Epithelial cell of proximal tubule (primary cell): ENCODE measurements around the gene SYT13. TPM values are rescaled to one million over a fixed set of nuclear protein-coding genes. Genes with fewer than 3 reads are reported as not detected.

Experiments used
- DNase-seq: peaks from one replicate; pipeline ENCODE4 v3.0.0-alpha.2; 2011; ENCODE audit warnings: low read depth
- H3K4me3 ChIP-seq: 2 replicates; pipeline ENCODE4 v1.5.1; 2011; ENCODE audit warnings: low read depth, mild to moderate bottlenecking, low read length
- CTCF ChIP-seq: conservative IDR thresholded peaks from 2 replicates; pipeline ENCODE4 v1.5.1; 2012; ENCODE audit warnings: low read depth, mild to moderate bottlenecking, low read length
- total RNA-seq: library from RNA; depleted of rRNA; stranded (reverse); fragments of >200 nt; gene quantifications from 2 replicates; pipeline ENCODE4 v1.2.3, GENCODE V29; 2015

The SYT13 gene
- total RNA-seq, 1 donor from 2014 or later = 5.4 TPM

DNA sequence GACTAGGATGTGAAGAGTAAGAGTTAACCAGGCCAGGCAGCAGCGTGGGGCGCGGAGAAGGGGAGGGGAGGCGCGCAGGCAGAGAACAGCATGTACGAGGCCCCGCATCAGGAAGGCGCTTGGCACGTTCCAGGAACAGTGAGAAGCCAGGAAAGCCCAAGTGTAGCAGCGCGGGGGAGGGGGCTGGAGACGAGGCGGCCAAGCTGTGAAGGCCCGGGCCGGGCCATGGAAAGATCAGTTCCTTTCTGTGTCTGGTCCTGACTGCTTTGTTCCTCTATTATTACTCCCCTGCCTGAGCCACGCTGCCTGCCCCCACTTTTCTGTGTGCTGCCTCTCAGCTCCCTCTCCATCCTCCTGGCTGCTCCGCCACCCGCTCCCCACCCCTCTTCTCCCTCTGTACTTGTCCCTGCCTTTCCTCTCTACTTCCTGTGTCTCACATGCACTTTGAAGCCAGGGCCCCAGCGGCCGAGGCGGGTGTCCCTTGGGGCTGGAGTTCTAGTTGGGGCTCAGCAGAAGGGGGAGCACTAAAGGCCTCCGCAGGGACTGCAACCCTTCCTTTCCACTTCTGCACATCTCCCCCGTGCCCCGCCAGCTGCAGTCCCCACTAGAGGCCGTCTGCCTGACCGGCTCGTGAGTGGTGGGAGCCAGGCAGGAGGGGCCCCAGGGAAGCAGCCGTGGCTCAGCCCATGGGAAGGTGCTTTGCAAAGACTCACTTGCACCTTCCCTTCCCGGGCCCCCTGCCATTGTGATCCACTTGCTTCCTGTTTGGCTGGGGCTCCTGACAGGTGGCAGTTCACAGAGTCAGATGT lies 76.0 kb downstream of the SYT13 start:
- DNase-seq = no peak
- no peak for TF ChIP-seq CTCF

GRCh38 chr11:45209000-45209879 lies 76.9 kb downstream of the SYT13 start:
- DNase-seq = no peak
- H3K4me3 ChIP-seq = no peak overlapping the region
- no peak for TF ChIP-seq CTCF

More for the DNA sequence above, 76.0 kb downstream of the SYT13 start:
- no peak overlapping the region for H3K4me3 ChIP-seq

GRCh38 chr11:45208135-45208534 lies 78.0 kb downstream of the SYT13 start:
- TF ChIP-seq CTCF = no peak
- no peak for DNase-seq
- H3K4me3 ChIP-seq = no peak overlapping the region

DNA sequence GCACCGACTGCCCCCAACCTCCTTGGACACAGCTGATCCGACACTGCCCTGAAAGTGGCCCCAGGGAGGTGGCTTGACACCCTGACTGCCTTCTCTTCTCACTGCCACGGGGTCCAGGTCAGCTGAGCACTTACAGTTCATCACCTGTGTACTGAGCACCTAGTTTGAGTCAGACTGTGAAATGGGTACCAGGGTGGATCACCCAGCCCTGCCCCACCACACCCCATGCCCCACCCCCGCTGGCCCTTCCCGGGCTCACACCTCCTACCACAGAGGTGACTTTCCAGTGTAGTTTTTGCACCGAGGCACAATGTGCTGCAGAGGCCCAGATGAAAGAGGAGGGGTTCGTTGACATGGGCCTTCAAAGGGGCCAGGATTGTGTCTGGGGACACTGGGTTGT lies 80.2 kb downstream of the SYT13 start:
- DNase-seq = no peak
- TF ChIP-seq CTCF = no peak
- no peak overlapping the region for H3K4me3 ChIP-seq

- no peak for DNase-seq
- H3K4me3 ChIP-seq = no peak overlapping the region
- TF ChIP-seq CTCF = no peak
These were observed 81.4 kb downstream of the SYT13 start for GRCh38 chr11:45204761-45205160.

DNA sequence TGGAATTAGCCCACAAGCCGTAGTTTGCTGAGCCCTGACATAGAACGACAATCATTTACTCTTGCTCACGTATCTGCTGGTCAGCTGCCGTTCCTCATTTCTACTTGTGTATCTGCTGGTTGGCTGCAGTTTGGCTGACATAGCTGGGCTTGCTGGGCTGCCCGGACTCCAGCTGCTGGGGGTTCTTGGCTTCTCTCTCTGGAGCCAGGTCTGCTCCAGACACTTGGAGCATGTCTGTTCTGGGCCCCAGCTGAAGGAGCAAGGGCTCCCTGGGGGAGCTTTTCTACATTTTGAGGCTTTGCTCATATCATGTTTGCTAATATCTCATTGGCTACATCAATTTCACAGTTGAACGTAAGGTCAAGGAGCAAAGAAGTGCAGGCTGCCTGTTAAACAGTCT lies 92.4 kb downstream of the SYT13 start:
- DNase-seq = no peak
- no peak for TF ChIP-seq CTCF
- no peak overlapping the region for H3K4me3 ChIP-seq

Other genes starting within 250 kb of the SYT13 start
- gene PRDM11, start 139.7 kb downstream of the SYT13 start, total RNA-seq = 4.6 and 6.7 TPM in 2 replicates